ENCODE results near the gene PRKCQ. TPM values are rescaled to one million over a fixed set of nuclear protein-coding genes. Genes with fewer than 3 reads are reported as not detected.

The PRKCQ gene
- polyA plus RNA-seq, 3 donors, result 14.6 to 16.0 (median 15.3) TPM

GRCh38 chr10:6408799-6409198 lies 171.3 kb downstream of the PRKCQ start:
- DNase-seq, result no peak

GRCh38 chr10:6407034-6407721 lies 172.9 kb downstream of the PRKCQ start:
- DNase-seq, result no peak

- DNase-seq, result no peak
Observed at GRCh38 chr10:6406220-6407033, 173.6 kb downstream of the PRKCQ start.

- DNase-seq, result no peak
Observed at GRCh38 chr10:6405713-6406112, 174.4 kb downstream of the PRKCQ start.

- DNase-seq, result no peak
Observed at GRCh38 chr10:6404127-6405072, 175.7 kb downstream of the PRKCQ start.

- DNase-seq, result no peak
Observed at GRCh38 chr10:6402960-6403359, 177.1 kb downstream of the PRKCQ start.

- DNase-seq, result no peak
Observed at GRCh38 chr10:6402349-6402709, 177.7 kb downstream of the PRKCQ start.

- peak; percentile 89 for DNase-seq
Observed at GRCh38 chr10:6401558-6402348, 178.3 kb downstream of the PRKCQ start.

- DNase-seq, result no peak
Observed at GRCh38 chr10:6400821-6401465, 179.1 kb downstream of the PRKCQ start.

- DNase-seq, result no peak
Observed at GRCh38 chr10:6400331-6400730, 179.7 kb downstream of the PRKCQ start.

- DNase-seq, result no peak
Observed at GRCh38 chr10:6399879-6400278, 180.2 kb downstream of the PRKCQ start.

- no peak for DNase-seq
Observed at GRCh38 chr10:6399231-6399741, 180.8 kb downstream of the PRKCQ start.

- DNase-seq, result no peak
Observed at GRCh38 chr10:6398399-6398798, 181.7 kb downstream of the PRKCQ start.

- no peak for DNase-seq
Observed at GRCh38 chr10:6396652-6397051, 183.4 kb downstream of the PRKCQ start.

GRCh38 chr10:6396226-6396625 lies 183.8 kb downstream of the PRKCQ start:
- DNase-seq, result no peak

GRCh38 chr10:6395606-6396005 lies 184.5 kb downstream of the PRKCQ start:
- DNase-seq, result no peak

- DNase-seq, result no peak
Observed at GRCh38 chr10:6394084-6394483, 186.0 kb downstream of the PRKCQ start.

- DNase-seq, result no peak
Observed at GRCh38 chr10:6393168-6393567, 186.9 kb downstream of the PRKCQ start.

- DNase-seq, result no peak
Observed at GRCh38 chr10:6390213-6390845, 189.7 kb downstream of the PRKCQ start.

- DNase-seq, result no peak
Observed at GRCh38 chr10:6388261-6388893, 191.7 kb downstream of the PRKCQ start.
